ENCODE measurements around the gene ADCY5. TPM values are rescaled to one million over a fixed set of nuclear protein-coding genes. Genes with fewer than 3 reads are reported as not detected.

The ADCY5 gene
- total RNA-seq, 2 donors from 2014 or later, result 12.9 to 69.6 TPM

DNA sequence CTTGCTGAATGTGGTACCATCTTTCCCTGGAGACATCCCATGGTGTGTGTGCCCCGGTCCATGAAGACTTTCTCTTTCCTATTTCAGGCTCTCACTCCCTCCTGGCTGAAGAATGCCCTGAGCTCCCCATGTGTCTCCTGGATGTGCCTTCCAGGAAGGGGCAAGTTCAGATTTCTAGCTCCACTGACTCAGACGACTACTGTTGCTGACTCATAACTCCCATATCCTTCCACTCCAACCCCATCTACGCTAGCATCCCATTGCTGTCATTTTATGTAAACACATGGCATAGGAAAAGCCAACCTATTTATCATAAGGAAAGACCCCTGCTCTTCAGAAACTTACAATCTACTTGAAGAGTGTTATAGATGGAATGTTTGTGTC lies 95.0 kb downstream of the ADCY5 start:
- H3K9me3 ChIP-seq, result no peaks in the 10 kb centered on the region
- 73% methylated on average over 3 of the region's 3 CpGs for WGBS
- H3K4me3 ChIP-seq, result no peak overlapping the region
- no peaks in the 10 kb centered on the region for H3K4me1 ChIP-seq (replicated peaks)
- DNase-seq (ENCODE audit: low spot score), result no peak
- no peaks in the 10 kb centered on the region for H3K27me3 ChIP-seq (replicated peaks; ENCODE audit: insufficient read depth)
- H3K36me3 ChIP-seq, result no peaks in the 10 kb centered on the region
- no peak overlapping the region for H3K27ac ChIP-seq
- TF ChIP-seq POLR2AphosphoS5 (IDR thresholded peaks at IDR 0.05), result no peak
- TF ChIP-seq, protein P1, sequence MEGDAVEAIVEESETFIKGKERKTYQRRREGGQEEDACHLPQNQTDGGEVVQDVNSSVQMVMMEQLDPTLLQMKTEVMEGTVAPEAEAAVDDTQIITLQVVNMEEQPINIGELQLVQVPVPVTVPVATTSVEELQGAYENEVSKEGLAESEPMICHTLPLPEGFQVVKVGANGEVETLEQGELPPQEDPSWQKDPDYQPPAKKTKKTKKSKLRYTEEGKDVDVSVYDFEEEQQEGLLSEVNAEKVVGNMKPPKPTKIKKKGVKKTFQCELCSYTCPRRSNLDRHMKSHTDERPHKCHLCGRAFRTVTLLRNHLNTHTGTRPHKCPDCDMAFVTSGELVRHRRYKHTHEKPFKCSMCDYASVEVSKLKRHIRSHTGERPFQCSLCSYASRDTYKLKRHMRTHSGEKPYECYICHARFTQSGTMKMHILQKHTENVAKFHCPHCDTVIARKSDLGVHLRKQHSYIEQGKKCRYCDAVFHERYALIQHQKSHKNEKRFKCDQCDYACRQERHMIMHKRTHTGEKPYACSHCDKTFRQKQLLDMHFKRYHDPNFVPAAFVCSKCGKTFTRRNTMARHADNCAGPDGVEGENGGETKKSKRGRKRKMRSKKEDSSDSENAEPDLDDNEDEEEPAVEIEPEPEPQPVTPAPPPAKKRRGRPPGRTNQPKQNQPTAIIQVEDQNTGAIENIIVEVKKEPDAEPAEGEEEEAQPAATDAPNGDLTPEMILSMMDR (IDR thresholded peaks at IDR 0.05), result no peak
- no peak for TF ChIP-seq POLR2A (IDR thresholded peaks at IDR 0.05)
- intact Hi-C loops (cut with DNase I), result no loop called here

DNA sequence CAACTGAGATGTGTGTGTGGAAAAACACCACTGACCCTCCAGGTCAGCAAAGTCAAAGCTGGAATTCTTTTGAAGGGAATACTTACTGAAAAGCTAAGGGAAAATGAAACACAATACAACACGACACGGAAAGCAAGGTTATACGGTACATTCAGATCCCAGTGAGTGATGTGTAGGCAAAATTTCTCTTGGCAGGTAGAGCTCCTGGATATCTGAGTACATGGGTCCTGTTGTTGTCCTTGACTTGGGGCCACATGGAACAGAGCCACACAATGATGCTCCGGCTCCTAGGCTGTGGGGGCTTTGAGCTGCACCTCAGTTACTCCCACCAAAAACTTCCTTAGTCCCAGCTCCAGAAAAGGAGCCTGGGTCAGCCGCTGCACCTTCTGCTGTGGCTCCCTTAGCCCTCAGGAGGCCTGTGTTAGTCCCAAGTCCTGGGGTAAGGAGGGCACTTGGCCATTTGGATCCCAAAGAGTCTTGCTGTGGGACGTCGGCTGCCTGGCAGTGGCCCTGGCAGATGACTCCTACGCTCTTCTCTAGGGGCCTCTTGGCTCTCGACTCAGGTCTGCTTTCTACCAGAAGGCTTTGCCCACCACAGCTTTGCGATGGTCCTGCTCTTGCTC lies 95.6 kb downstream of the ADCY5 start:
- intact Hi-C loops (cut with DNase I), result no loop called here
- H3K9me3 ChIP-seq, result no peaks in the 10 kb centered on the region
- H3K36me3 ChIP-seq, result no peaks in the 10 kb centered on the region
- TF ChIP-seq POLR2AphosphoS5 (IDR thresholded peaks at IDR 0.05), result no peak
- TF ChIP-seq, protein P1 (IDR thresholded peaks at IDR 0.05), result no peak
- no peak for TF ChIP-seq POLR2A (IDR thresholded peaks at IDR 0.05)
- no peak for DNase-seq (ENCODE audit: low spot score)
- no peaks in the 10 kb centered on the region for H3K4me1 ChIP-seq (replicated peaks)
- H3K4me3 ChIP-seq, result no peak overlapping the region
- 84% methylated on average over 10 of the region's 10 CpGs for WGBS
- H3K27ac ChIP-seq, result peak overlapping the region in 1 of 2 donors; percentile 4
- no peaks in the 10 kb centered on the region for H3K27me3 ChIP-seq (replicated peaks; ENCODE audit: insufficient read depth)

DNA sequence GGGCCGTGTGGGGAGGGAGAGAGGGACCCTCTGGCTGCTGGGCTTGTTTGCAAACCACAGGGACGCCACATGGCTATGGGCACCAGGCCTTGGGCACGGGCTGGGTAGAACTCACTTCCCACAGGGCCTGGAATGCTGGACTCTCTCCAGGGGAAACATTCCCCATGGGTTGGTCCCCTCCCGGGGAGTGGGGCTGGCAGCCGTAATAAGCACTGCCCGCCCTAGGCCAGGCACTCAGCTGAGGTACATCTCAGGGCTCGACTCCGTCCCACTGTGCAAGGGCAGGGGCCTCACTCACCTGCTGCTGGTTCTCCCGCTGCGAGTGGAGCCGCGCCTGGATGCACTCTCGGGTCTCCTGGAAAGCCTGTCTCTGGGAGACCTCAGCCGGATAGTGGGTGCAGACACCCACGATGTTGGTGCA lies 96.7 kb downstream of the ADCY5 start:
- Histone ChIP-seq H3K4me3 (no peak overlapping the region), H3K4me1 (replicated peaks) (no peaks in the 10 kb centered on the region), H3K9me3 (no peaks in the 10 kb centered on the region), H3K36me3 (no peaks in the 10 kb centered on the region), H3K27me3 (replicated peaks; ENCODE audit: insufficient read depth) (no peaks in the 10 kb centered on the region), H3K27ac (no peak overlapping the region)
- DNase-seq (ENCODE audit: low spot score), result no peak
- 50% methylated on average over 15 of the region's 15 CpGs for WGBS
- intact Hi-C loops (cut with DNase I), result no loop called here
- TF ChIP-seq, protein P1 (IDR thresholded peaks at IDR 0.05), result no peak
- no peak for TF ChIP-seq POLR2A (IDR thresholded peaks at IDR 0.05)
- TF ChIP-seq POLR2AphosphoS5 (IDR thresholded peaks at IDR 0.05), result no peak

DNA sequence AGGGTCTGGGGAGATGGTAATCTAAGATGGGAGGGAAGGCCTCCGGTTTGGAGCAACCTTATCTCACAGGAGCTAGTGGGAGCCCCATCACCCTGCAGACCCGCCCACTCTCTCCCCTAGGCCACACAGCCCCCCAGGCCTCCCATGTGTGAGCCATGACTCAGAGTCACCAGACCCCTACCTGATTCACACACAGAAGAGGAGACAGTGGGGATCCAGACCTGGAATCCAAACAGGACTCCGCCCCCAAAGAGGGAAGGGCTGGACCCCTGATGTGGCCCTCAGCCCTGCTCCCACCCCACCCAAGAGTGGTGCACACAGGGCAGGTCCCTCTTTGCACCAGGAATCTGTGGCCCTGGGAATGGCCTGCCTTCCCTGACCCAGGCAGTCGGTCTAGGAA lies 97.4 kb downstream of the ADCY5 start:
- no peak for DNase-seq (ENCODE audit: low spot score)
- no peaks in the 10 kb centered on the region for H3K36me3 ChIP-seq
- intact Hi-C loops (cut with DNase I), result no loop called here
- WGBS, result 93% methylated on average over 4 of the region's 4 CpGs
- no peaks in the 10 kb centered on the region for H3K4me1 ChIP-seq (replicated peaks)
- no peak overlapping the region for H3K4me3 ChIP-seq
- H3K9me3 ChIP-seq, result no peaks in the 10 kb centered on the region
- no peak overlapping the region for H3K27ac ChIP-seq
- no peaks in the 10 kb centered on the region for H3K27me3 ChIP-seq (replicated peaks; ENCODE audit: insufficient read depth)
- no peak for TF ChIP-seq POLR2AphosphoS5 (IDR thresholded peaks at IDR 0.05)
- TF ChIP-seq, protein P1 (IDR thresholded peaks at IDR 0.05), result no peak
- TF ChIP-seq POLR2A (IDR thresholded peaks at IDR 0.05), result no peak

DNA sequence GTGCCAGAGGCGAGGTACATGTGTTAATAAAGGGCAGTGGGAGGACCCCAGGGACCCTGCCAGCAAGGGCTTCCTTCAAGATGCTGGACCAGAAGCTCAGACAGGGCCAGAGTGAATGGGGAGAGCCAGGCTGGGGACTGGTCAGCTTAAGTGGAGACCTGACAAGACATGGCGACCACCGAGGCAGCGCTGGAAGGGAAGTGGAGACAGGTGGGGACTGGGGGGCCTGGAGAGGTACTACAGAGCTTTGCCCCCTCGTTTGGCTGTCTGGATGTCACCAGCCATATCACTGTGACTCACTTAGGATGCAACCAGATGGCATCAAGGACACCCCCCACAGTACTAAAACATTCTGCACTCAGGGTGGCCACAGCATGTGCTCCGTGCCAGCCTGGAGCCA lies 97.9 kb downstream of the ADCY5 start:
- Histone ChIP-seq H3K27me3 (replicated peaks; ENCODE audit: insufficient read depth) (no peaks in the 10 kb centered on the region), H3K4me1 (replicated peaks) (no peaks in the 10 kb centered on the region), H3K27ac (no peak overlapping the region), H3K4me3 (no peak overlapping the region), H3K9me3 (no peaks in the 10 kb centered on the region), H3K36me3 (no peaks in the 10 kb centered on the region)
- intact Hi-C loops (cut with DNase I), result no loop called here
- WGBS, result 92% methylated on average over 6 of the region's 6 CpGs
- TF ChIP-seq POLR2A (IDR thresholded peaks at IDR 0.05) (no peak), POLR2AphosphoS5 (IDR thresholded peaks at IDR 0.05) (no peak)
- TF ChIP-seq, protein P1 (IDR thresholded peaks at IDR 0.05), result no peak
- DNase-seq (ENCODE audit: low spot score), result no peak

Data from prostate gland (tissue), 2 donors.